ENCODE data around the gene PPARGC1A.

The PPARGC1A gene

DNA sequence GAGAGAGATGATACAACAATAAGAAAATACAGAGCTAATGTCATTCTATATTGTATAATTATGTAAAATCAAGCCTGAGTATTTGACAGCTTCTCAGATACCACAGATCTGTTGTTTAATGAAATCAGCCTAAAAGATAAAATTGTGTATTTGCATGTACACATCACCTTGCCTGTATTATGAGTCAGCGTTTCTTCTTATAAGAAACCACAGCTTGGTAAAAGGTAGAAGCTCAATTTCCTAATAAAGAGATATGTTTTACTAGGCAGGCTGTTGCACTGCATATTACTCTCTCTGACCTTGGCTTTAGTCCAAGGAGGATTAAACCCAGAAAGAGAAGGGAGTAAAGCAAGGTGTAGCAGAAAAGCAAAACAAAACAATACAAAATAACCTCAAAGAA is 121.3 kb downstream of the PPARGC1A start:
- no peak for DNase-seq

DNA sequence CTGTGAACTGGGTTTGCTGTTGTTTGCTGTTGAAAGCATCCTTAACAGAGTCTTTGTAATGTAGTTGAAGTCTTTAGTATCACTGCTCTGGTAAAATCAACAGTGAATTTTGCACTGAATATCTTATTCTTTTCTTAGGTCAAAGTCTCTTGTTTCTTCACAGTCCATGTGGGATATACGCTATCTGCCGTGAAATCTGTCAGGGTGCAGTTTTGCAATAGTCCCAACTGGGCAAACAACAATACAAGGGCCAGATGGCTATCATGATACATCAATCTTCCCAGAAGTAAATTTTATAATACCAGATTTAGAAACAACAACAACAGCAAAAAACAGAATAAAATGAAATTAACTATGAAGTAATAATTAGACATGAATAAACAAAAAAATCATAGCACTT is 123.5 kb downstream of the PPARGC1A start:
- DNase-seq: no peak

- DNase-seq: no peak
Observed at GRCh38 chr4:23763559-23763958, 126.3 kb downstream of the PPARGC1A start.

DNA sequence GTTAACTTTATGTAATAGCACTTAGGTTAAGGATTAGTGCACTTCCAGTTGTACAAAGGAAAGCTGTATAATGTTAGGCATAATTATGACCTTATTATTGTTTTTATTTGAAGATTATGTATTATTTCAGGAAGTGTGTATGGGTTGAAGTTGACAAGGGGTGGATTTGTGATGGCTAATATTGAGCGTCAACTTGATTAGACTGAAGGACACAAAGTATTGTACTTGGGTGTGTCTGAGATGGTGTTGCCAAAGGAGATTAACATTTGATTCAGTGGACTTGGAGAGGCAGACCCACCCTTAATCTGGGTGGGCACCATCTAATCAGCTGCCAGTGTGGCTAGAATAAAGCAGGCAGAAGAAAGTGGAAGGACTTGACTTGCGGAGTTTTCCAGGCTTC is 127.3 kb downstream of the PPARGC1A start:
- no peak for DNase-seq

- DNase-seq: no peak
Observed at GRCh38 chr4:23759066-23759465, 130.8 kb downstream of the PPARGC1A start.

DNA sequence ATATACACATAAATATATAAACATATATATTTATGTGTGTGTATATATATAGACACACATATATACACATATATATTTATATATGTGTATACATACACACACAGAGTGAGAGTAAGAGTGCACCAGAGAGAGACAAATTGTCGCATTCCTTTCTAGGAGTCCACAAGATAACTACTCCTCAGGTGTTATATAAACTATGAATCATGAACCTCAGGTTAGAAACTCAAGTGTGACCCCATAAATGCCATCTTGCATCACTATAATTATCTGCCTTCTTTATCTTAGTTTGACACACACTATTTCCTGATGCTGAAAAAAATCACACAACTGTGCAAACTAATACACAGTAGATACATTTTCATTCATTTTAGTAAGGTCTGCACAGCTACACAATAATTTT is 135.2 kb downstream of the PPARGC1A start:
- no peak for DNase-seq

- DNase-seq: no peak
Observed at GRCh38 chr4:23750125-23750524, 139.7 kb downstream of the PPARGC1A start.

GRCh38 chr4:23747281-23747735 is 142.5 kb downstream of the PPARGC1A start:
- DNase-seq: no peak

DNA sequence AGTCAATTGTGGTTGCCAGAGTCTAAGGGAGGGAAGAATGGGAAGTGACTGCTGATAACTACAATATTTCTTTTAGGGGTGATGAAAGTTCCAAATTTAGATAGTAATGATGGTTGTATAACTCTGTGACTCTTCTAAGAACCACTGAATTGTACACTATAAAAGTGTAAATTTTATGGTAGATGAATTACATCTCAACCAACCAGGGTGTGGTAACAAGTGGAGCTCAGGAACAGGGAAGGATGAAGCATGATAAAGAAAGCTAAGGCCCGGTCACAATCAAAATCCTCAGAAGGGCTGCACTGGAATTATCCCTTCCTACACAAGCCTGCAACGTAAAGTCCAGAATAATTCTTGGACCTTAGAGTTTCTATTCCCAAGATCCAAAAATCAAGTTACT is 143.2 kb downstream of the PPARGC1A start:
- DNase-seq: no peak

- no peak for DNase-seq
Observed at GRCh38 chr4:23746027-23746426, 143.8 kb downstream of the PPARGC1A start.

DNA sequence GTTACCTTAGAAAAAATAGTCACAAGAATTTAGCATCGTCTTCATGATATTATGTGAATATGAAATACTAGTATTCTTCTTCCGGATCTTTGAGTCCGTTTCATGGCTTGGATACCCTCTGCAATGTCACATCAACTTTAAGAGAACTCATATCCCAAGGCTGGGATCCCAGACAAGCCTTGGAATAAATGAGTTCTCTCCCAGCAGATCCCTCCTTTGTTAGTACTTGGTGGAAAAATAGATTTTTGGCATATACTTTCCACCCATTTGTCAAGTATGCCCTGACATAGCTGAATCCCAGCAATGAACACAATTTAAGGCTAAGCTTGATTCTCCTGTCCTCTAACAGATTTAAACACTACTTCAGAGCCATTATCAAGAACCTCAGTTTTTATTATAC is 144.5 kb downstream of the PPARGC1A start:
- DNase-seq: no peak

Data from GF-D8 (cell line).